Neuron (in vitro differentiated cells): ENCODE results near the gene MELTF.

Experiments used
- H2AFZ ChIP-seq: one replicate; pipeline ENCODE4 v1.6.1; 2013; ENCODE audit warnings: low read depth, mild to moderate bottlenecking, inconsistent platforms, low read length, moderate library complexity
- H3K27me3 ChIP-seq: one replicate; pipeline ENCODE4 v1.6.1; 2013; ENCODE audit warnings: low read length; ENCODE audit not compliant: insufficient read depth
- H3K36me3 ChIP-seq: one replicate; pipeline ENCODE4 v1.6.1; 2013; ENCODE audit warnings: low read length; ENCODE audit not compliant: insufficient read depth
- H3K4me1 ChIP-seq: one replicate; pipeline ENCODE4 v1.6.1; 2013; ENCODE audit warnings: low read length; ENCODE audit not compliant: insufficient read depth
- H3K4me3 ChIP-seq: 2 replicates; pipeline ENCODE4 v1.5.1; 2013; ENCODE audit warnings: mild to moderate bottlenecking, low read length, moderate library complexity
- H3K9me3 ChIP-seq: one replicate; pipeline ENCODE4 v1.6.1; 2013; ENCODE audit warnings: low read length

The MELTF gene

GRCh38 chr3:197000211-197000610 is 29.4 kb downstream of the MELTF start:
- peaks cover 1% of the 10 kb centered on the region for H3K9me3 ChIP-seq
- no peak overlapping the region for H3K4me3 ChIP-seq
- no peak overlapping the region for H2AFZ ChIP-seq
- no peaks in the 10 kb centered on the region for H3K36me3 ChIP-seq
- no peaks in the 10 kb centered on the region for H3K27me3 ChIP-seq
- no peaks in the 10 kb centered on the region for H3K4me1 ChIP-seq

GRCh38 chr3:196998966-196999760 is 30.5 kb downstream of the MELTF start:
- no peak overlapping the region for H2AFZ ChIP-seq
- H3K27me3 ChIP-seq, result no peaks in the 10 kb centered on the region
- no peaks in the 10 kb centered on the region for H3K36me3 ChIP-seq
- H3K4me1 ChIP-seq, result no peaks in the 10 kb centered on the region
- no peaks in the 10 kb centered on the region for H3K9me3 ChIP-seq
- H3K4me3 ChIP-seq, result no peak overlapping the region

- no peaks in the 10 kb centered on the region for H3K27me3 ChIP-seq
Measured at GRCh38 chr3:196997311-196997710, 32.3 kb downstream of the MELTF start.

GRCh38 chr3:196996454-196997265 is 33.0 kb downstream of the MELTF start:
- no peak overlapping the region for H3K4me3 ChIP-seq
- H3K27me3 ChIP-seq, result no peaks in the 10 kb centered on the region
- H3K36me3 ChIP-seq, result no peaks in the 10 kb centered on the region
- no peak overlapping the region for H2AFZ ChIP-seq
- H3K4me1 ChIP-seq, result no peaks in the 10 kb centered on the region
- H3K9me3 ChIP-seq, result no peaks in the 10 kb centered on the region

More at GRCh38 chr3:196997311-196997710, 32.3 kb downstream of the MELTF start:
- Histone ChIP-seq H2AFZ (no peak overlapping the region), H3K36me3 (no peaks in the 10 kb centered on the region), H3K9me3 (no peaks in the 10 kb centered on the region), H3K4me1 (no peaks in the 10 kb centered on the region), H3K4me3 (no peak overlapping the region)

GRCh38 chr3:196995646-196996355 is 33.8 kb downstream of the MELTF start:
- Histone ChIP-seq H3K4me1 (no peaks in the 10 kb centered on the region), H3K4me3 (no peak overlapping the region), H3K36me3 (no peaks in the 10 kb centered on the region), H2AFZ (no peak overlapping the region), H3K9me3 (no peaks in the 10 kb centered on the region), H3K27me3 (no peaks in the 10 kb centered on the region)

- Histone ChIP-seq H3K36me3 (no peaks in the 10 kb centered on the region), H3K4me3 (no peak overlapping the region), H3K9me3 (no peaks in the 10 kb centered on the region), H3K4me1 (no peaks in the 10 kb centered on the region), H3K27me3 (no peaks in the 10 kb centered on the region), H2AFZ (no peak overlapping the region)
Measured at GRCh38 chr3:196995027-196995426, 34.6 kb downstream of the MELTF start.

- Histone ChIP-seq H3K9me3 (no peaks in the 10 kb centered on the region), H3K27me3 (no peaks in the 10 kb centered on the region), H3K36me3 (no peaks in the 10 kb centered on the region), H2AFZ (no peak overlapping the region), H3K4me1 (no peaks in the 10 kb centered on the region), H3K4me3 (no peak overlapping the region)
Measured at GRCh38 chr3:196994056-196994455, 35.6 kb downstream of the MELTF start.

GRCh38 chr3:196992461-196993065 is 37.1 kb downstream of the MELTF start:
- Histone ChIP-seq H3K4me1 (no peaks in the 10 kb centered on the region), H3K9me3 (no peaks in the 10 kb centered on the region), H3K27me3 (no peaks in the 10 kb centered on the region), H2AFZ (no peak overlapping the region), H3K4me3 (no peak overlapping the region), H3K36me3 (no peaks in the 10 kb centered on the region)

GRCh38 chr3:196991581-196992460 is 37.8 kb downstream of the MELTF start:
- H3K4me3 ChIP-seq, result no peak overlapping the region
- no peaks in the 10 kb centered on the region for H3K4me1 ChIP-seq
- no peak overlapping the region for H2AFZ ChIP-seq
- H3K9me3 ChIP-seq, result no peaks in the 10 kb centered on the region
- no peaks in the 10 kb centered on the region for H3K27me3 ChIP-seq
- no peaks in the 10 kb centered on the region for H3K36me3 ChIP-seq

GRCh38 chr3:196990601-196991007 is 39.0 kb downstream of the MELTF start:
- no peaks in the 10 kb centered on the region for H3K36me3 ChIP-seq

GRCh38 chr3:196989721-196990262 is 39.8 kb downstream of the MELTF start:
- no peaks in the 10 kb centered on the region for H3K9me3 ChIP-seq
- H3K27me3 ChIP-seq, result no peaks in the 10 kb centered on the region
- no peaks in the 10 kb centered on the region for H3K36me3 ChIP-seq
- no peak overlapping the region for H3K4me3 ChIP-seq
- no peak overlapping the region for H2AFZ ChIP-seq
- H3K4me1 ChIP-seq, result no peaks in the 10 kb centered on the region

More at GRCh38 chr3:196990601-196991007, 39.0 kb downstream of the MELTF start:
- Histone ChIP-seq H3K9me3 (no peaks in the 10 kb centered on the region), H3K27me3 (no peaks in the 10 kb centered on the region), H2AFZ (no peak overlapping the region), H3K4me3 (no peak overlapping the region), H3K4me1 (no peaks in the 10 kb centered on the region)
